B cell (primary cell): ENCODE data around the gene MAPKAP1. TPM values are rescaled to one million over a fixed set of nuclear protein-coding genes. Genes with fewer than 3 reads are reported as not detected.

Source experiments
- ATAC-seq: fragments of 200-7000 bp; cut with Tn5 transposase; one replicate; pipeline ENCODE4 v1.10.0; 2021; ENCODE audit warnings: low read depth, mild to moderate bottlenecking, moderate number of reproducible peaks, moderate library complexity
- CTCF ChIA-PET: fragments of 350-600 bp; sonication (Branson Sonifier 250); formaldehyde crosslinking; loops from one replicate; lab custom pipeline; 2021; ENCODE audit warnings: antibody characterized with exemption, inconsistent platforms; lab: Charles Lee
- POLR2A ChIA-PET: fragments of 350-600 bp; sonication (Branson Sonifier 250); formaldehyde crosslinking; loops from one replicate; lab custom pipeline; 2021; ENCODE audit warnings: antibody characterized with exemption; lab: Charles Lee
- DNase-seq: peaks from one replicate; pipeline ENCODE4 v3.0.0; 2013
- H2AFZ ChIP-seq: 2 replicates; pipeline ENCODE4 v1.6.1; 2012; ENCODE audit warnings: mild to moderate bottlenecking, low read depth, low read length; ENCODE audit not compliant: insufficient read depth, poor library complexity, severe bottlenecking
- H3K27ac ChIP-seq, 2 donors: 1 replicate in 1 of 2; 2 replicates in 1 of 2; pipeline ENCODE4 v1.5.1; 2012 to 2013; ENCODE audit warnings: low read length in 2 of 2, mild to moderate bottlenecking in 2 of 2, moderate library complexity in 1 of 2
- H3K27me3 ChIP-seq, 4 experiments: fragments of 200-600 bp in 1 of 4; sonication (generic) in 1 of 4; replicated peaks in 1 of 4; 1 replicate in 2 of 4; 2 replicates in 2 of 4; pipeline versions ENCODE4 v1.6.1 to v1.7.0; 2013 to 2016; ENCODE audit warnings: low read length in 3 of 4, mild to moderate bottlenecking in 2 of 4, mixed read lengths in 1 of 4, moderate library complexity in 1 of 4; ENCODE audit not compliant: insufficient read depth in 4 of 4, control insufficient read depth in 3 of 4; ENCODE audit errors: control extremely low read depth in 1 of 4
- H3K36me3 ChIP-seq, 2 experiments: replicated peaks in 1 of 2; 1 replicate in 1 of 2; 2 replicates in 1 of 2; pipeline versions ENCODE4 v1.6.1 to v1.7.1; 2013; ENCODE audit warnings: low read length in 1 of 2; ENCODE audit not compliant: insufficient read depth in 2 of 2, control insufficient read depth in 1 of 2; ENCODE audit errors: control extremely low read depth in 1 of 2, extremely low read depth in 1 of 2
- H3K4me1 ChIP-seq, 2 donors: fragments of 200-600 bp in 1 of 2; sonication (generic) in 1 of 2; 1 replicate in 1 of 2; 2 replicates in 1 of 2; pipeline versions ENCODE4 v1.5.1 to v1.6.1; 2013 to 2017; ENCODE audit warnings: low read length in 2 of 2; ENCODE audit not compliant: control insufficient read depth in 2 of 2, insufficient read depth in 2 of 2
- H3K4me2 ChIP-seq: replicated peaks from 2 replicates; pipeline ENCODE3; 2012; ENCODE audit warnings: mild to moderate bottlenecking, low read depth, low read length; ENCODE audit not compliant: poor library complexity, severe bottlenecking
- H3K4me3 ChIP-seq, 5 experiments: fragments of 200-600 bp in 1 of 5; sonication (generic) in 1 of 5; 1 replicate in 3 of 5; 2 replicates in 2 of 5; pipeline versions ENCODE4 v1.5.1 to v1.7.0; 2011 to 2016; ENCODE audit warnings: low read length in 4 of 5, mild to moderate bottlenecking in 4 of 5, low read depth in 2 of 5, control low read depth in 1 of 5, moderate library complexity in 1 of 5; ENCODE audit not compliant: insufficient read depth in 1 of 5; ENCODE audit errors: control extremely low read depth in 1 of 5, extremely low read depth in 1 of 5
- H3K79me2 ChIP-seq: fragments of 200-600 bp; sonication (generic); one replicate; pipeline ENCODE4 v1.6.0; 2016; ENCODE audit warnings: low read length; ENCODE audit not compliant: control insufficient read depth, insufficient read depth
- H3K9ac ChIP-seq: fragments of 200-600 bp; sonication (generic); 2 replicates; pipeline ENCODE4 v1.6.1; 2017; ENCODE audit warnings: mild to moderate bottlenecking, low read length, moderate library complexity
- H3K9me3 ChIP-seq, 3 donors: one replicate each; pipeline versions ENCODE4 v1.6.1 to v1.7.1; 2013; ENCODE audit warnings: low read length in 2 of 3; ENCODE audit not compliant: control insufficient read depth in 2 of 3, insufficient read depth in 1 of 3; ENCODE audit errors: control extremely low read depth in 1 of 3
- H4K20me1 ChIP-seq: 2 replicates; pipeline ENCODE4 v1.6.0; 2012; ENCODE audit warnings: mild to moderate bottlenecking, low read length; ENCODE audit not compliant: insufficient read depth, control insufficient read depth, poor library complexity, severe bottlenecking
- H3K27ac Mint-ChIP-seq: one replicate; pipeline ENCODE4 v1.8.0; 2021; ENCODE audit warnings: mixed read lengths
- H3K27me3 Mint-ChIP-seq: one replicate; pipeline ENCODE4 v1.8.0; 2021; ENCODE audit warnings: mixed read lengths
- H3K4me1 Mint-ChIP-seq: one replicate; pipeline ENCODE4 v1.8.0; 2021; ENCODE audit warnings: mixed read lengths
- H3K4me3 Mint-ChIP-seq: one replicate; pipeline ENCODE4 v1.8.0; 2021; ENCODE audit warnings: mixed read lengths
- H3K9me3 Mint-ChIP-seq: one replicate; pipeline ENCODE4 v1.8.0; 2022; ENCODE audit warnings: mixed read lengths; ENCODE audit not compliant: insufficient read depth
- EZH2 ChIP-seq: IDR thresholded peaks from 2 replicates; pipeline ENCODE4 v1.6.1; 2012; ENCODE audit warnings: borderline replicate concordance, low read depth, mild to moderate bottlenecking, moderate library complexity, low read length; ENCODE audit not compliant: insufficient read depth, poor library complexity, severe bottlenecking
- WGBS: methylation state at CpG from one replicate; pipeline ENCODE4 v1.1.5; 2013; ENCODE audit warnings: missing lambda C conversion rate; ENCODE audit not compliant: insufficient coverage; 5-methylcytosine and 5-hydroxymethylcytosine counted together
- intact Hi-C: fragments of 100-400 bp; cut with micrococcal nuclease; formaldehyde crosslinking; loops from one replicate; pipeline ENCODE4 v1.10.0; 2022
- polyA plus RNA-seq: library from polyadenylated mRNA; depleted of rRNA; stranded (reverse); fragments of >200 nt; gene quantifications from 2 replicates; pipeline ENCODE4 v1.2.3, GENCODE V29; 2012
- total RNA-seq, 2 donors: library from RNA; stranded (reverse); fragments of 120-200 nt in 1 of 2; gene quantifications; 1 replicate in 1 of 2; 2 replicates in 1 of 2; pipeline versions ENCODE4 v1.2.3 to v1.2.4, GENCODE V29; 2013 to 2022
- TF ChIP-seq, protein P1 (sequence below): fragments of 200-600 bp; IDR thresholded peaks from one replicate; pipeline ENCODE4 v1.8.0; 2022; ENCODE audit warnings: antibody characterized with exemption, mild to moderate bottlenecking

The MAPKAP1 gene
- total and polyA plus RNA-seq, 2 donors (not counting 1 experiment from before 2014, with no cell fraction given): 51.6 to 62.4 TPM

DNA sequence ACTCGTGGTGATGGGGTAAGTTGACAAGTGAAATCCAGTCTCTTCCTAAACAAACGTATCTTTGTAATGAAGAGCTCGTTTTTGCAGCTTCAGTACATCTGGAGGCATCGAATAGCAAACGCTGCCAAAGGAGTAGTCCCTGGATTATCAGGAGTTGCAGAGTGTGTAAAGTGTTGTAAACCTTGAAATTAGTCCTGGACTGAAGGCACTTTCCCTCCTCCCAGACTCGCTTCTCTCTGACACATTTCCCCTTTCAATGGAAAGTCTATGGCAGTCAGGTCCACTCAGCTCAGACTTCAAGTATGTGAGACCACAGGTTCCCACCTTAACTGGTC, 38.6 kb upstream of the MAPKAP1 start:
- Histone ChIP-seq H3K4me2 (peak overlapping the region; percentile 96), H3K9me3 (no peaks in the 10 kb centered on the region), H3K27me3 (no peaks in the 10 kb centered on the region), H3K9ac (peak overlapping the region; percentile 89), H3K4me3 (peak overlapping the region in 4 of 5 experiments; percentile 79 to 95 (median 84)), H2AFZ (peak overlapping the region; percentile 83), H3K36me3 (no peaks in the 10 kb centered on the region), H3K4me1 (peaks cover 16% of the 10 kb centered on the region in 2 donors), H4K20me1 (no peaks in the 10 kb centered on the region), H3K27ac (peak overlapping the region in 1 of 2 donors; percentile 83), H3K79me2 (peaks cover 22% of the 10 kb centered on the region)
- CTCF ChIA-PET: interaction anchor here (0.9 to 1.9 kb wide), 6 partner anchors 13 to 746 kb away, joined by 3 to 5 read pairs (median 4); partner anchors contain the start of gene MAPKAP1
- POLR2A ChIA-PET: interaction anchor here (0.7 to 1.5 kb wide), 2 partner anchors 39 to 344 kb away, joined by 3 to 11 read pairs; partner anchors contain the start of gene MAPKAP1
- H3K9me3 Mint-ChIP-seq: no peaks in the 10 kb centered on the region
- H3K27ac Mint-ChIP-seq: peak overlapping the region; percentile 97
- H3K27me3 Mint-ChIP-seq: no peaks in the 10 kb centered on the region
- intact Hi-C loops: loop anchor here (1.0 to 5.0 kb wide), 12 partner anchors 14 to 977 kb away; partner anchors contain the start of genes GOLGA1, HSPA5 and MAPKAP1
- 20% methylated on average over 2 of the region's 6 CpGs for WGBS
- peaks cover 32% of the 10 kb centered on the region for H3K4me1 Mint-ChIP-seq
- ATAC-seq: no peak
- peak overlapping the region; percentile 97 for H3K4me3 Mint-ChIP-seq
- no peak for TF ChIP-seq EZH2
- TF ChIP-seq, protein P1, sequence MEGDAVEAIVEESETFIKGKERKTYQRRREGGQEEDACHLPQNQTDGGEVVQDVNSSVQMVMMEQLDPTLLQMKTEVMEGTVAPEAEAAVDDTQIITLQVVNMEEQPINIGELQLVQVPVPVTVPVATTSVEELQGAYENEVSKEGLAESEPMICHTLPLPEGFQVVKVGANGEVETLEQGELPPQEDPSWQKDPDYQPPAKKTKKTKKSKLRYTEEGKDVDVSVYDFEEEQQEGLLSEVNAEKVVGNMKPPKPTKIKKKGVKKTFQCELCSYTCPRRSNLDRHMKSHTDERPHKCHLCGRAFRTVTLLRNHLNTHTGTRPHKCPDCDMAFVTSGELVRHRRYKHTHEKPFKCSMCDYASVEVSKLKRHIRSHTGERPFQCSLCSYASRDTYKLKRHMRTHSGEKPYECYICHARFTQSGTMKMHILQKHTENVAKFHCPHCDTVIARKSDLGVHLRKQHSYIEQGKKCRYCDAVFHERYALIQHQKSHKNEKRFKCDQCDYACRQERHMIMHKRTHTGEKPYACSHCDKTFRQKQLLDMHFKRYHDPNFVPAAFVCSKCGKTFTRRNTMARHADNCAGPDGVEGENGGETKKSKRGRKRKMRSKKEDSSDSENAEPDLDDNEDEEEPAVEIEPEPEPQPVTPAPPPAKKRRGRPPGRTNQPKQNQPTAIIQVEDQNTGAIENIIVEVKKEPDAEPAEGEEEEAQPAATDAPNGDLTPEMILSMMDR: no peak
- no peak for DNase-seq

DNA sequence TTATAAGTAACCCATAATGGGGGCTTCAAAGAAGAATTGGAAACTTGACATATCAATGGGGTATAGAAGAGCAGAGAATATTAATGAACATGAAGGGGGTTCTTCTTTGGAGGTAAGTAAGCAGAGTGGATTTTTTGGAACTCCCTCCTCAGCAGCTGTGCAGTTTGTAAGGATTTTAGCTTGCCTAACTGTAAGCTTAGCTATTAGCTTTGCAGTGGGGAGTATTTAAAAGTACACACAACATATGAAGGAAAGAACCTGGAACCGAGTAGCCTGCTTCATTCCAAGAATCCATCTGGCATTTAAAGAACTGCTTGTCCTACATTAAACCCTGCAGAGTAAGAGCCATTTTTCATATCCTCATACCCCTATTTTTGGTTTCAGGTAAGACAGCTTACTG, 38.0 kb upstream of the MAPKAP1 start:
- DNase-seq (no peak), ATAC-seq (no peak)
- TF ChIP-seq, protein P1: no peak
- TF ChIP-seq EZH2: no peak
- no peak overlapping the region for H2AFZ ChIP-seq
- no peaks in the 10 kb centered on the region for H3K36me3 ChIP-seq
- ChIA-PET POLR2A (interaction anchor here (1.5 kb wide), 1 partner anchor 38 kb away, joined by 11 read pairs; the partner anchor contains the start of gene MAPKAP1), CTCF (interaction anchor here (1.0 to 1.9 kb wide), 2 partner anchors 99 to 746 kb away, joined by 4 to 5 read pairs; no protein-coding TSS in a partner anchor)
- H3K9me3 ChIP-seq: no peaks in the 10 kb centered on the region
- H3K9ac ChIP-seq: no peak overlapping the region
- no peaks in the 10 kb centered on the region for H3K27me3 Mint-ChIP-seq
- peaks cover 16% of the 10 kb centered on the region in 2 donors for H3K4me1 ChIP-seq
- no peak overlapping the region for H3K27ac ChIP-seq
- peak overlapping the region; percentile 97 for H3K27ac Mint-ChIP-seq
- peaks cover 16% of the 10 kb centered on the region for H3K79me2 ChIP-seq
- no peak overlapping the region for H3K4me2 ChIP-seq
- no peaks in the 10 kb centered on the region for H3K27me3 ChIP-seq
- no CpG with 5 or more reads among the region's 1 CpG for WGBS
- H4K20me1 ChIP-seq: no peaks in the 10 kb centered on the region
- H3K4me1 Mint-ChIP-seq: peaks cover 27% of the 10 kb centered on the region
- no peak overlapping the region for H3K4me3 ChIP-seq
- no peaks in the 10 kb centered on the region for H3K9me3 Mint-ChIP-seq
- peak overlapping the region; percentile 97 for H3K4me3 Mint-ChIP-seq
- intact Hi-C loops: loop anchor here (5.0 kb wide), 6 partner anchors 113 to 977 kb away; partner anchors contain the start of gene GOLGA1
